ENCODE data around the gene AGBL2. TPM values are rescaled to one million over a fixed set of nuclear protein-coding genes. Genes with fewer than 3 reads are reported as not detected.
"Not testable (repeated sequence)": the region's sequence is repeated elsewhere in the genome, so short reads cannot be mapped to it uniquely, and the experiment has no call there.

The AGBL2 gene
- total RNA-seq, 1 donor from 2014 or later: 0.96 TPM

- intact Hi-C loops (cut with DNase I): no loop called here
- Histone ChIP-seq H3K9me3 (no peaks in the 10 kb centered on the region), H3K36me3 (peaks cover 10% of the 10 kb centered on the region), H3K4me3 (no peak overlapping the region), H3K4me1 (no peaks in the 10 kb centered on the region), H3K27ac (no peak overlapping the region), H3K27me3 (no peaks in the 10 kb centered on the region)
- no peak for ATAC-seq
- no peak for TF ChIP-seq CTCF (IDR thresholded peaks at IDR 0.05)
- no peak for DNase-seq
Measured at GRCh38 chr11:47711816-47712215, 3.4 kb downstream of the AGBL2 start.

GRCh38 chr11:47711225-47711624 is 3.9 kb downstream of the AGBL2 start:
- no peaks in the 10 kb centered on the region for H3K27me3 ChIP-seq
- DNase-seq: no peak
- H3K4me3 ChIP-seq: no peak overlapping the region
- no peak for TF ChIP-seq CTCF (IDR thresholded peaks at IDR 0.05)
- H3K9me3 ChIP-seq: no peaks in the 10 kb centered on the region
- H3K36me3 ChIP-seq: peaks cover 4% of the 10 kb centered on the region
- H3K4me1 ChIP-seq: no peaks in the 10 kb centered on the region
- ATAC-seq: no peak
- intact Hi-C loops (cut with DNase I): no loop called here
- no peak overlapping the region for H3K27ac ChIP-seq

GRCh38 chr11:47707275-47707786 is 7.8 kb downstream of the AGBL2 start:
- H3K9me3 ChIP-seq; H3K4me1 ChIP-seq; ATAC-seq; H3K27me3 ChIP-seq; DNase-seq; H3K4me3 ChIP-seq; intact Hi-C loops (cut with DNase I); H3K27ac ChIP-seq; H3K36me3 ChIP-seq: not testable (repeated sequence)

- no peak for ATAC-seq
- no peak overlapping the region for H3K4me3 ChIP-seq
- DNase-seq: no peak
- TF ChIP-seq CTCF (IDR thresholded peaks at IDR 0.05): no peak
- no peaks in the 10 kb centered on the region for H3K27me3 ChIP-seq
- H3K4me1 ChIP-seq: no peaks in the 10 kb centered on the region
- no peaks in the 10 kb centered on the region for H3K36me3 ChIP-seq
- no peak overlapping the region for H3K27ac ChIP-seq
- no peaks in the 10 kb centered on the region for H3K9me3 ChIP-seq
- intact Hi-C loops (cut with DNase I): no loop called here
Measured at GRCh38 chr11:47705721-47706120, 9.4 kb downstream of the AGBL2 start.

- no peak overlapping the region for H3K4me3 ChIP-seq
- no peak for DNase-seq
- no peak for ATAC-seq
- H3K9me3 ChIP-seq: no peaks in the 10 kb centered on the region
- H3K27ac ChIP-seq: no peak overlapping the region
- intact Hi-C loops (cut with DNase I): no loop called here
- no peak for TF ChIP-seq CTCF (IDR thresholded peaks at IDR 0.05)
- H3K4me1 ChIP-seq: no peaks in the 10 kb centered on the region
- H3K27me3 ChIP-seq: no peaks in the 10 kb centered on the region
- H3K36me3 ChIP-seq: no peaks in the 10 kb centered on the region
Measured at GRCh38 chr11:47691979-47692378, 23.2 kb downstream of the AGBL2 start.

GRCh38 chr11:47689480-47689879 is 25.7 kb downstream of the AGBL2 start:
- H3K36me3 ChIP-seq: no peaks in the 10 kb centered on the region
- H3K27ac ChIP-seq: no peak overlapping the region
- DNase-seq (no peak), ATAC-seq (no peak)
- H3K27me3 ChIP-seq: no peaks in the 10 kb centered on the region
- no peaks in the 10 kb centered on the region for H3K9me3 ChIP-seq
- H3K4me1 ChIP-seq: no peaks in the 10 kb centered on the region
- no peak for TF ChIP-seq CTCF (IDR thresholded peaks at IDR 0.05)
- H3K4me3 ChIP-seq: no peak overlapping the region
- intact Hi-C loops (cut with DNase I): no loop called here
